Activated naive CD4-positive, alpha-beta T cell (primary cell): ENCODE results near the gene DYRK3.
"Not testable (repeated sequence)": the region's sequence is repeated elsewhere in the genome, so short reads cannot be mapped to it uniquely, and the experiment has no call there.

ENCODE experiments used
- DNase-seq, 4 experiments: peaks; one replicate each; lab custom pipeline; 2025; lab: John Stamatoyannopoulos, UW

The DYRK3 gene

GRCh38 chr1:206631085-206631509 is 4.2 kb upstream of the DYRK3 start:
- no peak for DNase-seq

- DNase-seq, result no peak
Observed at GRCh38 chr1:206633708-206634121, 1.6 kb upstream of the DYRK3 start.

- DNase-seq, result peak; percentile 27 to 61 (median 52)
Observed at GRCh38 chr1:206634365-206635079, 814 bp upstream of the DYRK3 start.

- no peak for DNase-seq
Observed at GRCh38 chr1:206635978-206636345, 626 bp downstream of the DYRK3 start.

- no peak for DNase-seq
Observed at GRCh38 chr1:206636671-206637070, 1.3 kb downstream of the DYRK3 start.

- DNase-seq, result no peak
Observed at GRCh38 chr1:206637605-206638004, 2.3 kb downstream of the DYRK3 start.

- DNase-seq, result not testable (repeated sequence)
Observed at GRCh38 chr1:206642074-206642473, 6.7 kb downstream of the DYRK3 start.

GRCh38 chr1:206643118-206643698 is 7.9 kb downstream of the DYRK3 start:
- DNase-seq, result no peak

GRCh38 chr1:206646504-206646903 is 11.2 kb downstream of the DYRK3 start:
- no peak for DNase-seq

- DNase-seq, result no peak
Observed at GRCh38 chr1:206647224-206647623, 11.9 kb downstream of the DYRK3 start.

- no peak for DNase-seq
Observed at GRCh38 chr1:206649261-206649921, 14.1 kb downstream of the DYRK3 start.

- no peak for DNase-seq
Observed at GRCh38 chr1:206651014-206651413, 15.7 kb downstream of the DYRK3 start.

- no peak for DNase-seq
Observed at GRCh38 chr1:206651958-206652890, 16.9 kb downstream of the DYRK3 start.

- DNase-seq, result no peak
Observed at GRCh38 chr1:206653715-206654459, 18.6 kb downstream of the DYRK3 start.

- DNase-seq, result no peak
Observed at GRCh38 chr1:206654828-206655227, 19.5 kb downstream of the DYRK3 start.

GRCh38 chr1:206655471-206655882 is 20.1 kb downstream of the DYRK3 start:
- DNase-seq, result no peak

GRCh38 chr1:206656936-206657335 is 21.6 kb downstream of the DYRK3 start:
- no peak for DNase-seq

GRCh38 chr1:206657751-206658150 is 22.4 kb downstream of the DYRK3 start:
- no peak for DNase-seq

GRCh38 chr1:206658264-206658980 is 23.1 kb downstream of the DYRK3 start:
- peak in 2 of 4 experiments; percentile 3 to 7 for DNase-seq

GRCh38 chr1:206658981-206659273 is 23.6 kb downstream of the DYRK3 start:
- no peak for DNase-seq

GRCh38 chr1:206660136-206660535 is 24.8 kb downstream of the DYRK3 start:
- DNase-seq, result no peak
